K562 (cell line): Measurements from ENCODE around the gene GPR78. TPM values are rescaled to one million over a fixed set of nuclear protein-coding genes. Genes with fewer than 3 reads are reported as not detected.
"Not testable (repeated sequence)": the region's sequence is repeated elsewhere in the genome, so short reads cannot be mapped to it uniquely, and the experiment has no call there.

Experiments used
- ATAC-seq: fragments of 200-7000 bp; cut with Tn5 transposase; 3 replicates; pipeline ENCODE4 v1.9.1; 2020; ENCODE audit warnings: moderate library complexity
- BruUV-seq: library from RNA; stranded (reverse); fragments of 400-500 nt; replicated peaks from 2 replicates; lab custom pipeline; 2021; lab: Mats Ljungman, UMichigan
- CTCF ChIA-PET: fragments of 300-600 bp; formaldehyde crosslinking; extraction: SDS; loops from one replicate; lab custom pipeline; 2021; ENCODE audit warnings: low intra/inter-chr PET ratio; lab: Yijun Ruan, JAX
- POLR2A ChIA-PET: fragments of 300-600, 350-650 bp; sonication (Branson Sonifier 250); formaldehyde crosslinking; extraction: SDS; loops from one replicate; lab custom pipeline; 2021; ENCODE audit warnings: antibody characterized with exemption, inconsistent platforms; lab: Yijun Ruan, JAX
- DNase-seq, 4 experiments: peaks; one replicate each; pipeline versions ENCODE4 v3.0.0 to v3.0.0-alpha.2; 2011 to 2018; ENCODE audit warnings: low spot score in 3 of 4, mixed read lengths in 3 of 4; ENCODE audit errors: extremely low read depth in 1 of 4
- FAIRE-seq: peaks from 2 replicates; lab custom pipeline; 2011; peaks lifted over from hg19 to GRCh38; lab: Jason Lieb, UNC
- H2AFZ ChIP-seq: 2 replicates; pipeline ENCODE4 v1.6.0; 2011; ENCODE audit warnings: low read depth, low read length, control low read depth, inconsistent platforms
- H3K27ac ChIP-seq: fragments of 200-600 bp; 3 replicates; pipeline ENCODE4 v1.8.0; 2011; ENCODE audit warnings: low read depth, mild to moderate bottlenecking, control low read depth, inconsistent platforms, low read length, moderate library complexity, mixed read lengths; ENCODE audit errors: extremely low read depth
- H3K27me3 ChIP-seq, 2 experiments: fragments of 300-600 bp in 1 of 2; 2 replicates in 1 of 2; 3 replicates in 1 of 2; pipeline versions ENCODE4 v1.6.0 to v1.8.0; 2011; ENCODE audit warnings: inconsistent platforms in 2 of 2, low read length in 2 of 2, mild to moderate bottlenecking in 1 of 2, mixed read lengths in 1 of 2, moderate library complexity in 1 of 2; ENCODE audit not compliant: control insufficient read depth in 2 of 2, insufficient read depth in 2 of 2
- H3K36me3 ChIP-seq: fragments of 300-600 bp; 3 replicates; pipeline ENCODE4 v1.8.0; 2011; ENCODE audit warnings: mild to moderate bottlenecking, low read length, inconsistent platforms; ENCODE audit not compliant: control insufficient read depth, insufficient read depth
- H3K4me1 ChIP-seq, 2 experiments: fragments of 200-600 bp in 1 of 2; replicated peaks in 1 of 2; 2 replicates in 1 of 2; 3 replicates in 1 of 2; pipeline versions ENCODE4 v1.5.1 to v1.8.0; 2011; ENCODE audit warnings: inconsistent platforms in 2 of 2, low read length in 2 of 2, mild to moderate bottlenecking in 1 of 2, mixed read lengths in 1 of 2, moderate library complexity in 1 of 2; ENCODE audit not compliant: control insufficient read depth in 2 of 2, insufficient read depth in 2 of 2
- H3K4me2 ChIP-seq: 2 replicates; pipeline ENCODE4 v1.6.1; 2011; ENCODE audit warnings: low read length, control low read depth, inconsistent platforms, mixed read lengths; ENCODE audit not compliant: insufficient read depth
- H3K4me3 ChIP-seq: fragments of 200-600 bp; sonication (generic), shearing (Covaris generic); 2 replicates; pipeline ENCODE4 v1.5.1; 2016; ENCODE audit warnings: control low read depth, inconsistent platforms
- H3K79me2 ChIP-seq: fragments of 200-600 bp; 3 replicates; pipeline ENCODE4 v1.8.0; 2011; ENCODE audit warnings: low read length, inconsistent platforms; ENCODE audit not compliant: control insufficient read depth, insufficient read depth
- H3K9ac ChIP-seq, 2 experiments: 2 replicates each; pipeline versions ENCODE4 v1.6.0 to v1.6.1; 2011; ENCODE audit warnings: low read depth in 2 of 2, low read length in 2 of 2, control low read depth in 1 of 2, inconsistent platforms in 1 of 2, mild to moderate bottlenecking in 1 of 2, mixed read lengths in 1 of 2; ENCODE audit not compliant: insufficient read depth in 1 of 2
- H3K9me1 ChIP-seq: one replicate; pipeline ENCODE4 v1.6.0; 2011; ENCODE audit warnings: inconsistent platforms, mild to moderate bottlenecking, low read length, moderate library complexity; ENCODE audit not compliant: control insufficient read depth, insufficient read depth
- H3K9me3 ChIP-seq: replicated peaks from 2 replicates; pipeline ENCODE4 v1.5.1; 2011; ENCODE audit warnings: low read depth, low read length, inconsistent platforms; ENCODE audit not compliant: control insufficient read depth, insufficient read depth
- H4K20me1 ChIP-seq: replicated peaks from 2 replicates; pipeline ENCODE4 v1.6.1; 2011; ENCODE audit warnings: low read length, inconsistent platforms, mixed read lengths; ENCODE audit not compliant: control insufficient read depth, insufficient read depth
- JUNB ChIP-seq: fragments of 450-650 bp; formaldehyde crosslinking; conservative IDR thresholded peaks from 2 replicates; pipeline ENCODE4 v1.4.0; 2020; ENCODE audit warnings: mild to moderate bottlenecking
- MAFG ChIP-seq: fragments of 450-650 bp; conservative IDR thresholded peaks from 2 replicates; pipeline ENCODE4 v1.6.1; 2016; ENCODE audit warnings: missing genetic modification characterization, missing compliant biosample characterization
- MEF2D ChIP-seq: conservative IDR thresholded peaks from 2 replicates; pipeline ENCODE4 v1.6.1; 2016; ENCODE audit warnings: low read depth, missing genetic modification characterization, missing compliant biosample characterization
- PTRF ChIP-seq: fragments of 450-650 bp; IDR thresholded peaks from 2 replicates; pipeline ENCODE4 v1.6.1; 2016; ENCODE audit warnings: mild to moderate bottlenecking, missing genetic modification characterization, missing compliant biosample characterization
- SLC30A9 ChIP-seq: fragments of 250-450 bp; sonication (Bioruptor Pico); IDR thresholded peaks from 2 replicates; pipeline ENCODE4 v1.8.0; 2022; ENCODE audit warnings: mild to moderate bottlenecking, moderate library complexity
- ZFPM2 ChIP-seq: fragments of 250-450 bp; sonication (Bioruptor Pico); IDR thresholded peaks from 2 replicates; pipeline ENCODE4 v1.5.1; 2022; ENCODE audit warnings: mild to moderate bottlenecking
- ZNF586 ChIP-seq: fragments of 450-650 bp; formaldehyde crosslinking; conservative IDR thresholded peaks from 2 replicates; pipeline ENCODE4 v1.4.0; 2020; ENCODE audit warnings: mild to moderate bottlenecking, moderate library complexity
- WGBS: fragments of 100-300 bp; shearing (Covaris generic); methylation state at CpG from one replicate; pipeline ENCODE4 v1.1.6; 2016; ENCODE audit warnings: low coverage, mixed read lengths; ENCODE audit not compliant: insufficient coverage; ENCODE audit errors: missing lambda C conversion rate; 5-methylcytosine and 5-hydroxymethylcytosine counted together
- in situ Hi-C: fragments of 300-500 bp; cut with MboI; formaldehyde crosslinking; loops from 4 replicates; pipeline ENCODE4 v1.15.0; 2018; ENCODE audit warnings: inconsistent platforms, mixed read lengths
- intact Hi-C: fragments of 100-400 bp; cut with micrococcal nuclease; formaldehyde crosslinking; loops from 2 replicates; pipeline ENCODE4 v1.14.2; 2022
- polyA plus RNA-seq, 8 experiments: library from polyadenylated mRNA; depleted of rRNA in 4 of 8; stranded (reverse) in 5 of 8; unstranded in 3 of 8; fragments of >200 nt; fragmentation: Nextera tagmentation in 2 of 8; fragmentation: Illumina TruSeq in 1 of 8; extraction: Ambion mirVana in 2 of 8; extraction: Trizol in 1 of 8; gene quantifications; 2 replicates each; pipeline versions ENCODE4 v1.2.1 to v1.2.3, GENCODE V29; 2011 to 2014; ENCODE audit warnings: inconsistent platforms in 1 of 8, missing spikeins in 1 of 8
- total RNA-seq, 7 experiments: library from RNA; depleted of rRNA in 6 of 7; stranded (reverse); fragments of >200 nt in 6 of 7; fragmentation: Illumina TruSeq in 2 of 7; extraction: Trizol in 2 of 7; gene quantifications; 2 replicates each; pipeline versions ENCODE4 v1.2.1 to v1.2.3, GENCODE V29; 2011 to 2021; ENCODE audit warnings: low replicate concordance in 1 of 7

GPR78 gene
- total and polyA plus RNA-seq, 9 of the 15 experiments (the other 6 are each of a cell fraction or from before 2014, with no cell fraction given) = 0.04 to 0.13 (median 0.07) TPM; not detected in 4

GRCh38 chr4:8575457-8575856 is 4.7 kb upstream of the GPR78 start (continued):
- no peak for TF ChIP-seq MEF2D

DNA sequence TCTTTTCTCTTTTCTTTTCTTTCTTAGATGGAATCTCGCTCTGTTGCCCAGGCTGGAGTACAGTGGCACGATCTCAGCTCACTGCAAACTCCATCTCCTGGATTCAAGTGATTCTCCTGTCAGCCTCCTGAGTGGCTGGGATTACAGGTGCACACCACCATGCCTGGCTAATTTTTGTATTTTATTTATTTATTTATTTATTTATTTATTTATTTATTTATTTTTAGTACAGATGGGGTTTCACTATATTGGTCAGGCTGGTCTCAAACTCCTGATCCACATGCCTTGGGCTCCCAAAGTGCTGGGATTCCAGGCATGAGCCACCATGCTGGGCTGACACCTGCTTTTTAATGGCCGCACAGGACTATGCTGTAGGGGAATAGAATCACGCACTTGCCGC is 3.6 kb upstream of the GPR78 start:
- WGBS = 5% methylated on average over 5 of the region's 5 CpGs
- H4K20me1 ChIP-seq, ATAC-seq, H3K9me3 ChIP-seq, BruUV-seq, H3K36me3 ChIP-seq, intact Hi-C loops, H3K9ac ChIP-seq, in situ Hi-C loops, DNase-seq, H2AFZ ChIP-seq, H3K9me1 ChIP-seq, H3K4me3 ChIP-seq, FAIRE-seq, H3K27ac ChIP-seq, POLR2A ChIA-PET, H3K79me2 ChIP-seq, H3K4me2 ChIP-seq, CTCF ChIA-PET: not testable (repeated sequence)
- H3K4me1 ChIP-seq = peaks cover 0 to 12% of the 10 kb centered on the region in 2 experiments; a peak in 2 of 5 replicates
- peaks cover 3 to 37% of the 10 kb centered on the region in 2 experiments; a peak in 3 of 5 replicates for H3K27me3 ChIP-seq

DNA sequence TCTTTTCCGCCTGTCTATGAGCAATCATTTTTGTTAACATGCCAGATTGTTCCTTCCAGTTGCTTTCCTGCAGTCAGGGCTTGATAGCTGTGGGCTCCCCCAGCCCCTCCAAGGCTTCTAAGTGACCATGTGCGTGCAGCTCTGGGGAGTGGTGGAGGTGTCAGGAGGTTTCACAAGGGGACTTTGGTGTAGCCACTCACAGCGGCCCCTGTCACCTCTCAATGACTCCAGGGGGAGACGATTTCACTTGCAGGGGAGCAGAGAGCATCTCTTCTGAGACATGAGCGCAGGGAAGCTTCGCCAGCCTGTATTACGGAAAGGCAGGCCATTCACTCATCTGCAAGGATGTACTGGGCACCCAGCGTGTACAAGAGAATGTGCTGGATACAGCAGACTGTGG is 3.1 kb upstream of the GPR78 start:
- no peak overlapping the region for H3K4me3 ChIP-seq
- in situ Hi-C loops = no loop called here

More for the DNA sequence above, 3.1 kb upstream of the GPR78 start:
- no peaks in the 10 kb centered on the region for H3K9me1 ChIP-seq
- H4K20me1 ChIP-seq = no peaks in the 10 kb centered on the region; the same call in 1 of the 2 replicates
- ChIA-PET CTCF (no interaction called here), POLR2A (no interaction called here)
- H3K4me2 ChIP-seq = no peak overlapping the region
- H3K36me3 ChIP-seq = no peaks in the 10 kb centered on the region
- no peak overlapping the region for H3K9ac ChIP-seq
- DNase-seq (no peak), ATAC-seq (no peak), FAIRE-seq (no peak)
- peaks cover 0 to 12% of the 10 kb centered on the region in 2 experiments; a peak in 2 of 5 replicates for H3K4me1 ChIP-seq
- no peak overlapping the region for H3K27ac ChIP-seq
- TF ChIP-seq ZFPM2 (CRISPR knock-in tag) (no peak), ZNF586 (CRISPR knock-in tag) (no peak), JUNB (CRISPR knock-in tag) (no peak), SLC30A9 (CRISPR knock-in tag) (no peak), MAFG (tag) (no peak), PTRF (tag) (no peak)
- intact Hi-C loops = no loop called here
- peaks cover 3 to 37% of the 10 kb centered on the region in 2 experiments; a peak in 3 of 5 replicates for H3K27me3 ChIP-seq
- H3K9me3 ChIP-seq = no peaks in the 10 kb centered on the region
- under 1% methylated on average over 8 of the region's 8 CpGs for WGBS
- H2AFZ ChIP-seq = no peak overlapping the region
- H3K79me2 ChIP-seq = no peaks in the 10 kb centered on the region
- no TSS peak for BruUV-seq
